GM10847 (cell line): ENCODE measurements around the gene TMEM198.

Source experiments
- POLR2A ChIP-seq: IDR thresholded peaks from 2 replicates; pipeline ENCODE4 v1.6.1; 2011; ENCODE audit not compliant: insufficient read length; ENCODE audit errors: extremely low read depth

TMEM198 gene

DNA sequence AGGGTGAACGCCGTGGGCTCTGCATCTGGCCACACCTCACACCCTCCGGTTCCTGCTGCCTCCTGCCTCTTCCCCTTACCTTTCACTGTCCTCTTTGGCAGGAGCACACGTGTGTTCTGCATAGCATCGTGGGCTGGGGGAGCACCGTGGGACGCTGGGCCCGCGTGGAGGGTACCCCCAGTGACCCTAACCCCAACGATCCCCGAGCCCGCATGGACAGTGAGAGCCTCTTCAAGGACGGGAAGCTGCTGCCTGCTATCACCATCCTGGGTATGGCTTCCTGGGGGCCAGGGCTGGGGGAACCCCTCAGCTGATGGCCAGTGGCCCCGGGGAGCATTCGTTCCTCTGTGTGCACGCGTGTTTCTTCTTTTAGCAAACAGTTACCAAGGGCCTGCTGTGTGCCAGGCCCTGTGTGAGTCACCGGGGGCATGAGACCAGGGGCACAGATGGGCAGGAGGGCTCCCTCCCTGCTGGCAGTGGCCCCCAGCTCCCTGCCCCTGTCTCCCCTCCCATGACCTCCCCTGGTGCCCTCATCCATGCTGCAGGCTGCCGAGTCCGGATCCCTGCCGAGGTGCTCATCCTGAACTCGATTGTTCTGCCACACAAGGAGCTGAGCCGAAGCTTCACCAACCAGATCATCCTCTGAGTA is 37.6 kb upstream of the TMEM198 start:
- TF ChIP-seq POLR2A = no peak

DNA sequence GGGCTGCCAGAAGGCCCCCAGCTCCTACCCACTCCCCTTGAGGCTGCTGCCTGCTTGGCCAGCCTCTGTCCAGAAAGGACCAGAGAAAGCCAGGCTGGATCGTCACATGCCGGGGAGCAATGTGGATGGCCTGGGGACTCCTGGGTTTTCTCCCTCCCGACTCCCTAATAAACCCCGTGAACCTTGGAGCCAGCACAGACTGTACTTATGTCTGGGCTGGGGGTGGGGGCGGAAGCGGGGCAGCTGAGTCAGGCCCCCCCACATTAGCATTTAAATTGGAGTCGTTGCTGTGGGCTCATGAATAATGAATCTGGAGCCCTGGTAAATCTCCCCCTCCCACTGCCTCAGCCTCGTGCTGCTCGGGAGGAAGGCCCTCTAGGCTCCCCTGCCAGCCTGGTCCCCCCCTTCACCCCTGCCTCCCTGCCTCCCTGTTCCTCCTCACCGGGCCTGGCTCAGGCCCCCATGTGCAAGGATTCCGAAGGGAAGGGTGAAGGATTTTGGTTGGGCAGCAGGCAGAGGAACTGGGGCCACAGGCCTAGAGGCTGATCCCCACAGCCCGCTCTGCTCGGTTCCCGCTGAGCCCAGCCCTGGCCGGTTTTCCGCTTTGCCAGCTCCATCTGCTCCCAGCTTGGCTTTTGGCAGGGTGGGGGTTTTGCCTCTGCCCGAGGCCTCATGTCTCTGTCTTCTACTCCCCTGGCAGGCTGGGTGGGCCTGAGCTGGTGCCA is 36.9 kb upstream of the TMEM198 start:
- TF ChIP-seq POLR2A = no peak

DNA sequence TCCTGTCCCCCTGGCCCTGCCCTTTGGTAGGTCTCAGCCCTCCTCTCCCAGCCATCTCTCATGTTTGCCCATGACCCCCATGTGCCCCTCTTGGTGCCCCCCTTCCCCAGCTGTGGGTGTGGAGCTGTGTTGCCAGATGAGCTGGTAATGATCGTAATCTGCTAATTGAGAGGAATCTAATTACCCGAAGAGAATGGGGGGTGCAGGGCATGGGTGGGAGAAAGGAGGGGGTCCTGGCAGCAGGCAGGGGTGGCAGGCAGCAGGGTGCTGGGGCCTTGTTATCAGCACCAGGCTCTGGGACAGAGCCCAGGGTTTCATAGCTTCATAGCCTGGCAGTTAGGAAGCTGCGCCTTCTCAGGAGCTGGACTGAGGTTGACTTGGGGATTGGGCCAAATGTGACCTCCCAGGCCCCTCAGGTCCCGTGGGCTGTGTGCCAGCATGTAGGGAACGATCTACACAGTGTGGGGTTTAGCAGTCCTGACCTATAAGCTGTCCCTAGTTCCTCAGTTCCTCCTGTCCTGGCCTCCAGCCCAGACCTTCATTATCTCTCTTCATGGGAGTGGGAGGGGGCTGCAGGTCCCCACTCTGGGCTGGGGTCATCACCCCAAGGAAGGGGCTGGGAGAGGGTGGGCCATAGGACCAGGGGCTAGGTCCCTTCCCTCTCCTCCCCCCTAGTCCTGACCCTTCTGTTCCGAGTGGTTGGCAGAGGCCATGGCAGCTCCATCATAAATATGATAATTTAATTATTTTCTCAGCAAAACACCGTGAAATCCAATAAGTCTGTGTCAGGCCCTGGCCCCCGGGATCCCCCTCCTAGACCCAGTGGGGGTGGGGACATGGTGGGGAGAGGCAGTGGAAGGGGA is 36.0 kb upstream of the TMEM198 start:
- no peak for TF ChIP-seq POLR2A

DNA sequence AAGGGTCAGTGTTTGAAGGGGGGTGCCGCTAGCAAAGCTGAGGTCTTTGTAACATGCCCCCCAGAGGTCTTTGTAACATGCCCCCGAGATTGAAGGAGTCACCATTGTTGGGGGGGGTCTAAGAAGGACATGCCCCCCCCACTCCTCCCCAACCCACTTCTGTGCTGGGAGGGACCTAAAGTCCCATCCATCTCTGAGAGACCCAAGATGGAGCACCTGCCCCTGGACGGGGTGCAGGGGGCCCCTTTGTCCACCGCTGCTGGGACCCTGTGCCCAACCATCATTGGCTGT is 35.4 kb upstream of the TMEM198 start:
- no peak for TF ChIP-seq POLR2A

DNA sequence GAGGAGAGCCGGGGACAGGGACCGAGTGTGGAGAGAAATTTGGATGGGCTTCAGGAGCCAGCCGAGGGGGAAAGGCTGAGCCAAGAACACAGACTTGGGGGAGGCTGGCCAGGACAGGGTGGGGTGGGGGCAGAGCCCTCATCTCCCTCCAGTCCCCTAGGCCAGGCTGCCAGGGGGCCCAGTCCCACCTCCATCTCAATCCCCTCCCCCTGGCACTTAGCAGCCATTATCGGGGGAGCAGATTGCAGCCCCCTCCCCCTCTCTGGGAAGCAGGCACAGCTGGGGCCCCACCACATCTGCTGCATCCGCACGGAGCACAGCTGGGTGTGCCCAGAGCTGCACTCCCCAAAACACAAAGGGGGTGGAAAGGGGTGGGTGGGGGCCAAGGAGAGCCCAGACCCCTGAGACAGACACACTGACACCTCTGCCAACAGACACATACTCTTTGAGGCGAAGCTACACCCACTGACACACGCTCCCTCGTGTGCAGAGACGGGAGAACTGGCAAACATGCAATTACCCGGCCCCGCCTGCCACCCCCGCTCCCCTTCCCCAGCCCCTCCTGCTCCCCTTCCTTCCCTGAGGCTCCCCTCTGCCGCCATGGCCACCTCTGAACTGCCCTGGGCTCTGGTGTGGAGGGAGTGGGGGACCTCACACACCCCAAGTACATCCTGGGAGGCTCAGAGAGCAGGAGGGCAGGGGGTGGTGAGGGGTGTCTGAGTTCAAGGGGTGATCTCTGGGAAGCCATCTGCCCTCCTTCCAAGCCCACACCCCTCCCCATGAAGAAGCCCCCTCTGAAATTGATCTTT is 34.7 kb upstream of the TMEM198 start:
- no peak for TF ChIP-seq POLR2A

DNA sequence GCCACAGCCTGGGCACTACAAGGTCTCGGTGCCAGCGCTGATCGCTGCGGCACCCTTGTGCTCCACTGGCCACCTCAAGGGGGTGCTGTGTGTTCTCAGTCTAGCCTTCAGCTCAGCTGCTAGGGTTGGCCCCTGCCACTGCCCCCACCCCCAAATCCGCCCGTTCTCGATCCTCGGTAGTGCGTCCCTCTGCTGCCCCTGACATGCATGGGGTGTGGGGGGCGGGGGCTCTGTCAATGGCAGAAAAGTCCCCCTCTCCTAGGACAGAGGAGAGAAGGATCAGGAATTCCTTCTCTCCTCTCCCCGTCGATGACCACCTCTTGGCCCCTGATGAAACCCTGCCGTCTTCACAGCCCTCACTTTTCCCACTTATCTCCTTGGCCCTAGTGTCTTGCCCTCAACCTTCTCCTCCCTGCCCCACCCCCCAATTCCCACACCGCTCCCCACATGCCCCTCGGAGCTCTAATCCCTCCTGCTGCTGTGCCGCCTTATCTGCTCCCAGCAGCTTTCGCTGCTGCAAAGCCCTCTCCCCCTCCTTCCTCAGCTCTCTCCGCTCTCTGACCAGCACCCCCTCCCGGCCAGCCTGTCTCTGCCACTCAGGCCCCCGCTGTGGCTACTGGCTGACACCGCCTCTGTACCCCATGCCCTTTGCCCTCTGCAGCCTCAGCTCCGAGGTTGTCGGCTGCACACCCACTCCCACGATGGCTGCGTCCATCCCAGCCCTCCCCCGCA is 33.9 kb upstream of the TMEM198 start:
- TF ChIP-seq POLR2A = no peak

DNA sequence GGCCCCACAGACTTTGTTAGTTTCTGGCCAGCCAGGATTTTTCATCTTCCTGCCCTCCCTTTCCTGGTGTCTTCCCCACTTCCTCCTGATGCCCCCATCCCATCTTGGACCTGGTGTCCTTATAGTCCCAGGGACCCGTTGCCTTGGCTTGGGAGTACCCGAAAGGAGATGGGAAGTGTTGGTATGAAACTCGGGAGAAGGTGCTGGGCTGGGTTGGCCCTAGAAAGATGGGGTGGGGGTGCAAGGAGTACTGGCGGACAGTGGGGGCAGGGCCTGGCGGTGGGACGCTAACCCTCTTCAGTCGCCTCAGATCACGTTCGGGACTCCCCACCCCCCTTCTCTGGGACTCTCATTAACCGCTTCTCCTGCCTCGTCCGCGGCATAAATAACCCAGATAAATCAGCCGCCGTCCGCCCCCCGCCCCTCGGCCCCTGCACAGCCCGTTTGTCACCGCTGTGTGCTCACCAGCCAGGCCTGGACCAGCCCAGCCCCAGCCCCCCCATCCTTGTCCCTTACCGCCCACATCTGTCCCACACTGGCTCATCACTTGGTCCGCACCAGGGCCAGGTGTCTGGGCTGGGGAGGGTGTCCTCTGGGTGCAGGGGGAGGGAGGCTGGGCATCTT is 33.2 kb upstream of the TMEM198 start:
- no peak for TF ChIP-seq POLR2A

DNA sequence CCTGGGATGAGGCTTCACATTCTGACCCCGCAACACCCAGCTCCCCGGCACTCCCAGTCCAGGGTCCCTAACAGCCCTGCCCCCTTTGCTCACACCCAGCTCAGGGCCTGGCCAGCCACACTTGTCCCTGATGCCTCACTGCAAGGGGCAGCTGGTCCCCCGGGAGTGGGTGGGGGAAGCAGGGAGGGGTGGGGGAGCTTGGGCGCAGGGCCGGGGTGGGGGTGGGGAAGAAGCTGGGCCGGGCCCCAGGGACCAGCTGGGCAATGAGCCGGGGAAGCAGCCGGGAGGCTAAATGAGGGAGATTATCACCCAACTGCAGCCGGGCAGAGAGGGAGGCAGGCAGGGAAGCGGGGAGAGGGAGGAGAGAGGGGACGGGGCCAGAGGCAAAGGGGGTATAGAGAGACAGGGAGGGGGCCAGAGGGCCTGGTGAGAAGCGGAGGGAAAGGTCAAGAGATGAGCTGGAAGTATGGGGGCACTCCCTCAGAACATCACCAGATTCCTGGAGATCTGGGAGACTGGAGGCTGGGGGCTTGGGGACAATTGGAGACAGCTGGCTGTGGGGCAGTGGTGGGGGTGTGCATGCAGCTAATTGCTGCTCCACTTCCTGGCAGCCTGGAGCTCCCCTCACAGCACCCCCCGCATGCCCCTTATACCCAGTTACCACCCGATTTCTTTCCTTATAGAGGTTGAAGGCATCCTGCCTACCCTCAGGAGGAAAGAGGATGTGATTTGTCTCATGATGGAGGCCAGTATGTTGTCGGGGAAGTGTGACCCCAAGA is 32.1 kb upstream of the TMEM198 start:
- no peak for TF ChIP-seq POLR2A

DNA sequence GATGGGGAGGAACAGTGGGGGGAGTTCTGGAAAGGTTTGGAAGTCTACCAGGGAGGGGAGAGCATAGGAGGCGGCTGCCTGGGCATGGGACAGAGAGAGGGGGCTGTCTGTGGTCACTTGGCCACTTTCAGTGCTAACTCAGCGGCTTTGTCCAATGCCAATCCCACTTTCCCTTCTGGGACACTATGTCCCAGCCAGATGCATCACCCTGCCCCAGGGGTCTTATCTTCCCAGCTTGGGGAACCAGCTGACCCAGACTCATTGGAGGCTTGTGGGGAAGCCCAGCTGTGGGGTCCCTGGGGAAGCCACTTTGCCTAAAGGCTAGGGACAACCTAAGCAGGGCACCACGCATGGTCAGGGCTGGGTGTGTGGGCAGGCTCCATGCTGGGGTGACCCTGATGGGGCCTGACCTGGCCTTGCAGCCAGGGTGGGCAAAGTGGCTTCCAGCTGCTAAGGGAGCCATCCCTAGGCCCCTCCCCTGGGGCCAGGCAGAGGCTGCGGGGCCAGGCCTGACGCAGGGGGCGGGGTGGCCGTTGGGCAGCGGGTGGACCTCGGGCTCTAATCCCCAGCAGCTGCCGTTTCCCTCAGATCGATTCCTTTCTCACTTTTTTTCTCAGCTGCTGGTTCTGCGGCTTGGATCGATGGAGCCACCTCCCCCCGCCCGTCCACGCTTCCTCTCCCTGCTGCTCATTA is 31.2 kb upstream of the TMEM198 start:
- TF ChIP-seq POLR2A = no peak

DNA sequence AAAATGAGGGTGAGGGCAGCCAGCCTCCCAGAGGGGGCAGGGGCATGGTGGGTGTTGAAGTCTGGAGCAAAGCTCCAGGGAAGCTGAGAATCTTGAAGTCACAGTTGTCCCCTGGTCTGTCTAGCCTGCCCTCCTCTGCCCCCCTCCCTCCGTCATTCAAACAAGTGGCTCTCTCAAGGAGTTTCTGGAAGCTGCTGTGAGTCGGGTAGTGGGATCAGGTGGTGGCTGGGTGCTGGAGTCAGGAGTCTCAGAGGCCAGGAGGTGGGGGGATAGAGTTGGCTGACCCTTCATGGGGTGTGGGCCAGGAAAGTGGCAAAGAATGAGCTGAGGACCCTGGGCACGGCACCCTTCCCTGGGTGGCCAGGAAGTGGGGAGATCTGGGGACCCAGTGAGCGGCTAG is 30.0 kb upstream of the TMEM198 start:
- TF ChIP-seq POLR2A = no peak

DNA sequence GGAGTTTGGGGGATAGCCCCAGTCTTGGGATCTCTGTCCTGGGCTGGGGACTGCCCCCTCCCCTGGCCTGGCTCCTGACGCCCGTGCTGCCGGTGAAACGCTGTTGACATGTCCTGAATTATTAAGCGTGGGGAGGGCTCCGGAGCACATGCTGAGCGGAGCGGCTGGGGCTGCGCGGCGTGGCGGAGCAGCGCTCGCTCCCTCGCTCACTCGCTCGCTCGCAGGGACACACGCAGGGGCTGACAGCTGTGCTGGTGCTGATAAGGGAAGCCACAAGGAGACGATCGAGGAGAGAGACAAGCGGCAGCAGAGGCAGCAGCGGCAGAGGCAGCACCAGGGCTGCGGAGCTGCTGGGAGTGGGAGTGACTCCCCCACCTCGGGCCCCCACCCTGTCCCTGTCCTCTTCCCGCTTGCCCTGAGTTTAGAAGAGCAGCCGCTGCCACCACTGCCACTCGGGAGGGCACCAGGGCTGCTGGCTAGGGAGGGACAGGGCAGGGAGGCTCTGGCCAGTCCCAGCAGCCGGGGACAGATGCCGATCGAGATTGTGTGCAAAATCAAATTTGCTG is 29.5 kb upstream of the TMEM198 start, which contains the start of gene ASIC4:
TSS of gene ASIC4 (plus strand) at position 287 of the 566 bp plus-strand sequence. CDS start at position 530, 243 bp downstream.
- TF ChIP-seq POLR2A = no peak

DNA sequence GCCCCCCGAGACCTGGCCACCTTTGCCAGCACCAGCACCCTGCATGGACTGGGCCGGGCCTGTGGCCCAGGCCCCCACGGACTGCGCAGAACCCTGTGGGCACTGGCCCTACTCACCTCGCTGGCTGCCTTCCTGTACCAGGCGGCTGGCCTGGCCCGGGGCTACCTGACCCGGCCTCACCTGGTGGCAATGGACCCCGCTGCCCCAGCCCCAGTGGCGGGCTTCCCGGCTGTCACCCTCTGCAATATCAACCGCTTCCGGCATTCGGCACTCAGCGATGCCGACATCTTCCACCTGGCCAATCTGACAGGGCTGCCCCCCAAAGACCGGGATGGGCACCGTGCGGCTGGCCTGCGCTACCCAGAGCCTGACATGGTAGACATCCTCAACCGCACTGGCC is 29.0 kb upstream of the TMEM198 start:
- no peak for TF ChIP-seq POLR2A

DNA sequence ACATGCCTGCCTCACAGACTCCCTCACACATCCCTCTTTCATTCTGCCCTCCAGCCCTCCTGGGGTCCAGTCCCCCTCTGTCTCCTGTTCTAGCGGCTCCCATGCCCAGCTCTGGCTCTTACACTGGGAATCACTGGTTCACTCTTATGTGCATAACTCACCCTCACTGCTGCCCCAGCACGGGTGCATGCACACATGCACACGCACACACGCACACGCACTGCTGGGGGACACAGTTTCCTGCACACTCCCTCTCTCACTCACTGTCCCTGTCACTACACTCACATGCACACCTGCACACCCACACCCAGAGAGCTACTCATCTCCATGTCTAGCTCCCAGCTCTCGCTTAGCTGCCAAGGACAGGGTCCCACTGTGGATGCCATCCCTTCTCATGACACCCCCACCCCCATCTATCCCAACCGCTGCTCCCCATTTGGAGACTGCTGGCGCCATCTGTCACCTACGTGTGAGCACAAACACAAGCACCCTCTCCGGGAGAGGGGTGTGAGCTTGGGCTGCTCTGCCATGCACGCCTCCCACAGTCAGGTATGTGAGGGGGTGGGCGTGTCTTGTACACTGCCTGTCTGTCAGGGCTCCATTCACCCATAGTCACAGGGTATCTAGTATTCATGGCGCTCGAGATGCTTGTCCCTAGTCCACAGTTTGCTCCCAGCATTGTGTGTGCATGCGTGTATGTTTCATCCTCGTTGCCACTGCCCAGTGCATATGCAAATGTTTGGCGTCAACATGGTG is 27.8 kb upstream of the TMEM198 start:
- TF ChIP-seq POLR2A = no peak
